ENCODE data around the gene PTGR1. TPM values are rescaled to one million over a fixed set of nuclear protein-coding genes. Genes with fewer than 3 reads are reported as not detected.

PTGR1 gene
- total and polyA plus RNA-seq, 2 experiments from 2014 or later, result 65.2 to 99.5 TPM

- Histone ChIP-seq H3K9me3 (ENCODE audit: low read depth) (peaks cover 25% of the 10 kb centered on the region), H3K79me2 (ENCODE audit: insufficient read depth) (no peaks in the 10 kb centered on the region), H2AFZ (no peak overlapping the region), H3K9me2 (ENCODE audit: insufficient read depth) (no peaks in the 10 kb centered on the region), H3K9ac (no peak overlapping the region), H3K27ac (no peak overlapping the region), H3K27me3 (replicated peaks; ENCODE audit: insufficient read depth) (no peaks in the 10 kb centered on the region), H3K4me1 (ENCODE audit: insufficient read depth) (no peaks in the 10 kb centered on the region), H3K4me2 (ENCODE audit: unreplicated experiment) (no peak overlapping the region), H3K4me3 (no peak overlapping the region), H4K20me1 (ENCODE audit: insufficient read depth) (no peaks in the 10 kb centered on the region), H3F3A (ENCODE audit: insufficient read depth) (peaks cover 4% of the 10 kb centered on the region; the same call in 1 of the 2 replicates), H3K36me3 (ENCODE audit: low read depth) (no peaks in the 10 kb centered on the region; the same call in 1 of the 2 replicates)
- WGBS, 2 experiments (ENCODE audit: low coverage in 1 of 2, low lambda C conversion rate in 2 of 2, missing lambda C conversion rate in 2 of 2), result 72 to 82% methylated on average over 11 of the region's 11 CpGs
- in situ Hi-C loops (cut with MboI), result no loop called here
- no peak for DNase-seq
- no peak for TF ChIP-seq EZH2phosphoT487 (IDR thresholded peaks at IDR 0.05; ENCODE audit: insufficient read depth, low read depth)
- TF ChIP-seq EZH2 (IDR thresholded peaks at IDR 0.05; ENCODE audit: insufficient read depth, poor library complexity, severe bottlenecking), result no peak
Observed at GRCh38 chr9:111542497-111543254, 56.8 kb downstream of the PTGR1 start.

GRCh38 chr9:111533099-111533790 is 66.2 kb downstream of the PTGR1 start:
- in situ Hi-C loops (cut with MboI), result no loop called here
- no peaks in the 10 kb centered on the region for H3K79me2 ChIP-seq (ENCODE audit: insufficient read depth)
- no peak overlapping the region for H3K4me3 ChIP-seq
- no peak for TF ChIP-seq EZH2phosphoT487 (IDR thresholded peaks at IDR 0.05; ENCODE audit: insufficient read depth, low read depth)
- no peak for TF ChIP-seq EZH2 (IDR thresholded peaks at IDR 0.05; ENCODE audit: insufficient read depth, poor library complexity, severe bottlenecking)
- H3K4me2 ChIP-seq (ENCODE audit: unreplicated experiment), result no peak overlapping the region
- H3K4me1 ChIP-seq (ENCODE audit: insufficient read depth), result no peaks in the 10 kb centered on the region
- no peak overlapping the region for H2AFZ ChIP-seq
- no peak overlapping the region for H3K9ac ChIP-seq
- H3K36me3 ChIP-seq (ENCODE audit: low read depth), result 0 out of 2 replicates have a peak, but pooled peaks cover 4% of the 10 kb centered on the region
- peak; percentile 60 for DNase-seq
- H3K27me3 ChIP-seq (replicated peaks; ENCODE audit: insufficient read depth), result no peaks in the 10 kb centered on the region
- H3F3A ChIP-seq (ENCODE audit: insufficient read depth), result no peaks in the 10 kb centered on the region
- no peaks in the 10 kb centered on the region for H3K9me2 ChIP-seq (ENCODE audit: insufficient read depth)
- H3K27ac ChIP-seq, result no peak overlapping the region
- no peaks in the 10 kb centered on the region for H4K20me1 ChIP-seq (ENCODE audit: insufficient read depth)
- H3K9me3 ChIP-seq (ENCODE audit: low read depth), result no peaks in the 10 kb centered on the region
- 72 to 80% methylated on average over 5 of the region's 5 CpGs for WGBS, 2 experiments (ENCODE audit: low coverage in 1 of 2, low lambda C conversion rate in 2 of 2, missing lambda C conversion rate in 2 of 2)

DNA sequence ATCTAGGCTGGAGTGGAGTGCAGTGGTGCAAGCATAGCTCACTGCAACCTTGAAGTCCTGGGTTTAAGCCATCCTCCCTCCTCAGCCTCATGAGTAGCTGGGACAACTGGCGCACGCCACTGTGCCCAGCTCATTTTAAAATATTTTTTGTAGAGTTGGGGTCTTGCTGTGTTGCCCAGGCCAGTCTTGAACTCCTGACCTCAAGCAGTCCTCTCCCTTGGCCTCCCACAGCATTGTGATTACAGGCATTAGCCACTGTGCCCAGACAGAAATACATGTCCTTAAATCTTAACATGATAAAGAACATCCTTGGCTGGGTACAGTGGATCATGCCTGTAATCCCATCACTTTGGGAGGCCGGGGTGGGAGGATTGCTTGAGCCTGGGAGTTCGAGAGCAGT is 67.7 kb downstream of the PTGR1 start:
- Histone ChIP-seq H3K36me3 (ENCODE audit: low read depth) (0 out of 2 replicates have a peak, but pooled peaks cover 4% of the 10 kb centered on the region), H3K79me2 (ENCODE audit: insufficient read depth) (no peaks in the 10 kb centered on the region), H3K9me2 (ENCODE audit: insufficient read depth) (no peaks in the 10 kb centered on the region), H3K4me2 (ENCODE audit: unreplicated experiment) (no peak overlapping the region), H3K9ac (no peak overlapping the region), H3K27ac (no peak overlapping the region), H3K9me3 (ENCODE audit: low read depth) (no peaks in the 10 kb centered on the region), H3K4me3 (no peak overlapping the region), H3K27me3 (replicated peaks; ENCODE audit: insufficient read depth) (no peaks in the 10 kb centered on the region), H4K20me1 (ENCODE audit: insufficient read depth) (no peaks in the 10 kb centered on the region), H2AFZ (no peak overlapping the region), H3K4me1 (ENCODE audit: insufficient read depth) (no peaks in the 10 kb centered on the region), H3F3A (ENCODE audit: insufficient read depth) (peaks cover 6% of the 10 kb centered on the region)
- in situ Hi-C loops (cut with MboI), result no loop called here
- no peak for DNase-seq
- no peak for TF ChIP-seq EZH2 (IDR thresholded peaks at IDR 0.05; ENCODE audit: insufficient read depth, poor library complexity, severe bottlenecking)
- no peak for TF ChIP-seq EZH2phosphoT487 (IDR thresholded peaks at IDR 0.05; ENCODE audit: insufficient read depth, low read depth)
- 63 to 81% methylated on average over 4 of the region's 4 CpGs for WGBS, 2 experiments (ENCODE audit: low coverage in 1 of 2, low lambda C conversion rate in 2 of 2, missing lambda C conversion rate in 2 of 2)

- H3K79me2 ChIP-seq (ENCODE audit: insufficient read depth), result no peaks in the 10 kb centered on the region
- no peak overlapping the region for H3K4me3 ChIP-seq
- no peak overlapping the region for H3K4me2 ChIP-seq (ENCODE audit: unreplicated experiment)
- H3K27me3 ChIP-seq (replicated peaks; ENCODE audit: insufficient read depth), result no peaks in the 10 kb centered on the region
- no peak overlapping the region for H2AFZ ChIP-seq
- in situ Hi-C loops (cut with MboI), result no loop called here
- H3K4me1 ChIP-seq (ENCODE audit: insufficient read depth), result no peaks in the 10 kb centered on the region
- H3K9me3 ChIP-seq (ENCODE audit: low read depth), result no peaks in the 10 kb centered on the region
- TF ChIP-seq EZH2 (IDR thresholded peaks at IDR 0.05; ENCODE audit: insufficient read depth, poor library complexity, severe bottlenecking) (no peak), EZH2phosphoT487 (IDR thresholded peaks at IDR 0.05; ENCODE audit: insufficient read depth, low read depth) (no peak)
- no peaks in the 10 kb centered on the region for H3K9me2 ChIP-seq (ENCODE audit: insufficient read depth)
- H3K27ac ChIP-seq, result no peak overlapping the region
- H3K9ac ChIP-seq, result no peak overlapping the region
- H3F3A ChIP-seq (ENCODE audit: insufficient read depth), result peaks cover 6% of the 10 kb centered on the region
- WGBS, 2 experiments (ENCODE audit: low coverage in 1 of 2, low lambda C conversion rate in 2 of 2, missing lambda C conversion rate in 2 of 2), result 31 to 39% methylated on average over 2 of the region's 2 CpGs
- DNase-seq, result no peak
- no peaks in the 10 kb centered on the region for H4K20me1 ChIP-seq (ENCODE audit: insufficient read depth)
- H3K36me3 ChIP-seq (ENCODE audit: low read depth), result 0 out of 2 replicates have a peak, but pooled peaks cover 4% of the 10 kb centered on the region
Observed at GRCh38 chr9:111529787-111530186, 69.7 kb downstream of the PTGR1 start.
